ENCODE data around the gene GABRR2. TPM values are rescaled to one million over a fixed set of nuclear protein-coding genes. Genes with fewer than 3 reads are reported as not detected.

Gene GABRR2
- total RNA-seq, 1 experiment from 2014 or later = 0.36 TPM

- DNase-seq (peak; percentile 52), ATAC-seq (peak; percentile 33; the same call in 1 of the 2 replicates)
- Histone ChIP-seq H3K36me3 (ENCODE audit: low read depth, low read length) (no peaks in the 10 kb centered on the region), H3K9me3 (ENCODE audit: low read length) (no peaks in the 10 kb centered on the region), H3K4me3 (ENCODE audit: low read length) (no peak overlapping the region), H3K79me2 (ENCODE audit: low read length) (no peaks in the 10 kb centered on the region), H3K4me1 (ENCODE audit: insufficient read depth, low read length) (no peaks in the 10 kb centered on the region), H3F3A (ENCODE audit: low read length, unreplicated experiment) (no peaks in the 10 kb centered on the region), H3K27me3 (ENCODE audit: low read length) (no peaks in the 10 kb centered on the region), H3K9me2 (replicated peaks; ENCODE audit: low read length) (no peaks in the 10 kb centered on the region), H4K20me1 (ENCODE audit: low read length) (no peaks in the 10 kb centered on the region), H3K27ac (ENCODE audit: low read length) (no peak overlapping the region), H3K4me2 (ENCODE audit: low read length) (no peak overlapping the region), H2AFZ (ENCODE audit: low read length) (no peak overlapping the region), H3K9ac (ENCODE audit: low read length) (no peak overlapping the region)
- intact Hi-C loops (cut with micrococcal nuclease) = no loop called here
- POLR2A ChIA-PET (ENCODE audit: unreplicated experiment) = no interaction called here
- TF ChIP-seq, protein P1, sequence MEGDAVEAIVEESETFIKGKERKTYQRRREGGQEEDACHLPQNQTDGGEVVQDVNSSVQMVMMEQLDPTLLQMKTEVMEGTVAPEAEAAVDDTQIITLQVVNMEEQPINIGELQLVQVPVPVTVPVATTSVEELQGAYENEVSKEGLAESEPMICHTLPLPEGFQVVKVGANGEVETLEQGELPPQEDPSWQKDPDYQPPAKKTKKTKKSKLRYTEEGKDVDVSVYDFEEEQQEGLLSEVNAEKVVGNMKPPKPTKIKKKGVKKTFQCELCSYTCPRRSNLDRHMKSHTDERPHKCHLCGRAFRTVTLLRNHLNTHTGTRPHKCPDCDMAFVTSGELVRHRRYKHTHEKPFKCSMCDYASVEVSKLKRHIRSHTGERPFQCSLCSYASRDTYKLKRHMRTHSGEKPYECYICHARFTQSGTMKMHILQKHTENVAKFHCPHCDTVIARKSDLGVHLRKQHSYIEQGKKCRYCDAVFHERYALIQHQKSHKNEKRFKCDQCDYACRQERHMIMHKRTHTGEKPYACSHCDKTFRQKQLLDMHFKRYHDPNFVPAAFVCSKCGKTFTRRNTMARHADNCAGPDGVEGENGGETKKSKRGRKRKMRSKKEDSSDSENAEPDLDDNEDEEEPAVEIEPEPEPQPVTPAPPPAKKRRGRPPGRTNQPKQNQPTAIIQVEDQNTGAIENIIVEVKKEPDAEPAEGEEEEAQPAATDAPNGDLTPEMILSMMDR (conservative IDR thresholded peaks at IDR 0.05; ENCODE audit: low read depth, low read length) = peak; percentile 55
- TF ChIP-seq EZH2phosphoT487 (IDR thresholded peaks at IDR 0.05; ENCODE audit: borderline replicate concordance, low read length) = no peak
- BruUV-seq (replicated peaks) = no TSS peak
- CTCF ChIA-PET = no interaction called here
Observed at GRCh38 chr6:89281779-89282246, 33.3 kb downstream of the GABRR2 start.

DNA sequence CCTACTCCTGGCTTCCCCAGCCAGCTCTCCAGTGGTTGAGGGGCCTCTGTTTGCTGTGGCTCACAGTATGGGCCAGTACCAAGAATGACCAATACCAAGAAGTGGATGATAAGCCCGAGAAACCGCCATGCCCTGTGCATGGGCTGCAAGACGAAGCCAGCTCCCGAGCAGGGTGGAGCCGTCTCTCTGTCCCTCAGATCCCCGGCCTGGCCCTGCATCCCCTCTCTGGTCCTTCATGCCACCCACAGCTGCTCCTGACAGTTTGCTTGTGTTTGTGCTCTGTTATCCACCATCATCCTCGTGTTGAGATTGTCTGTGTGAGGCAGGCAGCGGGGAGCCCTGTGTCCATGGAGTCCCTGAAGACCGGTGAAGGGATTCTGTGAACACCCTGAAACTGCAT is 36.1 kb downstream of the GABRR2 start:
- no peaks in the 10 kb centered on the region for H3K9me3 ChIP-seq (ENCODE audit: low read length)
- no peaks in the 10 kb centered on the region for H3F3A ChIP-seq (ENCODE audit: low read length, unreplicated experiment)
- H3K9ac ChIP-seq (ENCODE audit: low read length) = no peak overlapping the region
- DNase-seq (no peak), ATAC-seq (no peak)
- H3K79me2 ChIP-seq (ENCODE audit: low read length) = no peaks in the 10 kb centered on the region
- no peaks in the 10 kb centered on the region for H3K36me3 ChIP-seq (ENCODE audit: low read depth, low read length)
- no peak overlapping the region for H3K4me2 ChIP-seq (ENCODE audit: low read length)
- TF ChIP-seq, protein P1 (conservative IDR thresholded peaks at IDR 0.05; ENCODE audit: low read depth, low read length) = no peak
- no peak for TF ChIP-seq EZH2phosphoT487 (IDR thresholded peaks at IDR 0.05; ENCODE audit: borderline replicate concordance, low read length)
- TF ChIP-seq EZH2 (IDR thresholded peaks at IDR 0.05; ENCODE audit: low read length, unreplicated experiment) = no peak
- no peaks in the 10 kb centered on the region for H3K27me3 ChIP-seq (ENCODE audit: low read length)
- ChIA-PET POLR2A (ENCODE audit: unreplicated experiment) (no interaction called here), CTCF (no interaction called here)
- no peak overlapping the region for H3K27ac ChIP-seq (ENCODE audit: low read length)
- no peaks in the 10 kb centered on the region for H3K4me1 ChIP-seq (ENCODE audit: insufficient read depth, low read length)
- no peaks in the 10 kb centered on the region for H3K9me2 ChIP-seq (replicated peaks; ENCODE audit: low read length)
- intact Hi-C loops (cut with micrococcal nuclease) = no loop called here
- no peak overlapping the region for H3K4me3 ChIP-seq (ENCODE audit: low read length)
- no peak overlapping the region for H2AFZ ChIP-seq (ENCODE audit: low read length)
- H4K20me1 ChIP-seq (ENCODE audit: low read length) = no peaks in the 10 kb centered on the region
- no TSS peak for BruUV-seq (replicated peaks)

DNA sequence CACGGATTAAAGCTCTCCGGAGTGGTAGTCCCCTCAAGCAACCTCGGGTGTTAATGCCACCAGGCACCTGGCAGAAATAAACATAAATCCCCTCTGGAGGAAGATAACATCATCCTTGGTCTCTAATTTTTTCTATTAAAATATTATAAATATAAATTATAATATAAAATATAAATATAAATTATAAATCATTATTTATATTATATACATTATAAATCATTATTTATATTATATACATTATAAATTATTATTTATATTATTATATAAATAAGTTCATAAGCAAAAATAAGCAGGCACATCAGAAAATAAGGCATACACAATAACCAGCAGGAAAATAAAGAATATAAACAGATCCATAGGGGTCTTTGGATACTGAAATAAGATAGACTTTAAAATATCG is 39.2 kb downstream of the GABRR2 start:
- H4K20me1 ChIP-seq (ENCODE audit: low read length) = no peaks in the 10 kb centered on the region
- H3K4me3 ChIP-seq (ENCODE audit: low read length) = no peak overlapping the region
- TF ChIP-seq EZH2phosphoT487 (IDR thresholded peaks at IDR 0.05; ENCODE audit: borderline replicate concordance, low read length) (no peak), EZH2 (IDR thresholded peaks at IDR 0.05; ENCODE audit: low read length, unreplicated experiment) (no peak)
- TF ChIP-seq, protein P1 (conservative IDR thresholded peaks at IDR 0.05; ENCODE audit: low read depth, low read length) = no peak
- ATAC-seq = no peak
- H3K79me2 ChIP-seq (ENCODE audit: low read length) = no peaks in the 10 kb centered on the region
- ChIA-PET POLR2A (ENCODE audit: unreplicated experiment) (no interaction called here), CTCF (no interaction called here)
- no peaks in the 10 kb centered on the region for H3K9me3 ChIP-seq (ENCODE audit: low read length)
- H2AFZ ChIP-seq (ENCODE audit: low read length) = no peak overlapping the region
- no peaks in the 10 kb centered on the region for H3K27me3 ChIP-seq (ENCODE audit: low read length)
- no peaks in the 10 kb centered on the region for H3K4me1 ChIP-seq (ENCODE audit: insufficient read depth, low read length)
- no peaks in the 10 kb centered on the region for H3F3A ChIP-seq (ENCODE audit: low read length, unreplicated experiment)
- H3K27ac ChIP-seq (ENCODE audit: low read length) = no peak overlapping the region
- no peak overlapping the region for H3K4me2 ChIP-seq (ENCODE audit: low read length)
- H3K9ac ChIP-seq (ENCODE audit: low read length) = no peak overlapping the region
- intact Hi-C loops (cut with micrococcal nuclease) = no loop called here
- no peak for DNase-seq
- BruUV-seq (replicated peaks) = no TSS peak
- H3K9me2 ChIP-seq (replicated peaks; ENCODE audit: low read length) = no peaks in the 10 kb centered on the region
- no peaks in the 10 kb centered on the region for H3K36me3 ChIP-seq (ENCODE audit: low read depth, low read length)
